Neuron (in vitro differentiated cells): Measurements from ENCODE around the gene KIF14.
"Not testable (repeated sequence)": the region's sequence is repeated elsewhere in the genome, so short reads cannot be mapped to it uniquely, and the experiment has no call there.

ENCODE experiments used
- H2AFZ ChIP-seq: one replicate; pipeline ENCODE4 v1.6.1; 2013; ENCODE audit warnings: low read depth, mild to moderate bottlenecking, inconsistent platforms, low read length, moderate library complexity
- H3K27me3 ChIP-seq: one replicate; pipeline ENCODE4 v1.6.1; 2013; ENCODE audit warnings: low read length; ENCODE audit not compliant: insufficient read depth
- H3K36me3 ChIP-seq: one replicate; pipeline ENCODE4 v1.6.1; 2013; ENCODE audit warnings: low read length; ENCODE audit not compliant: insufficient read depth
- H3K4me1 ChIP-seq: one replicate; pipeline ENCODE4 v1.6.1; 2013; ENCODE audit warnings: low read length; ENCODE audit not compliant: insufficient read depth
- H3K4me3 ChIP-seq: 2 replicates; pipeline ENCODE4 v1.5.1; 2013; ENCODE audit warnings: mild to moderate bottlenecking, low read length, moderate library complexity
- H3K9me3 ChIP-seq: one replicate; pipeline ENCODE4 v1.6.1; 2013; ENCODE audit warnings: low read length

Gene KIF14

GRCh38 chr1:200524551-200524950 is 96.0 kb downstream of the KIF14 start:
- H3K4me1 ChIP-seq, H3K27me3 ChIP-seq, H2AFZ ChIP-seq, H3K9me3 ChIP-seq, H3K36me3 ChIP-seq, H3K4me3 ChIP-seq: not testable (repeated sequence)

GRCh38 chr1:200524092-200524491 is 96.5 kb downstream of the KIF14 start:
- H3K9me3 ChIP-seq: no peaks in the 10 kb centered on the region
- H3K4me1 ChIP-seq: peaks cover 3% of the 10 kb centered on the region
- no peak overlapping the region for H3K4me3 ChIP-seq
- no peaks in the 10 kb centered on the region for H3K36me3 ChIP-seq
- H3K27me3 ChIP-seq: no peaks in the 10 kb centered on the region
- no peak overlapping the region for H2AFZ ChIP-seq

- Histone ChIP-seq H3K9me3 (no peaks in the 10 kb centered on the region), H3K36me3 (no peaks in the 10 kb centered on the region), H3K27me3 (no peaks in the 10 kb centered on the region), H3K4me3 (no peak overlapping the region), H3K4me1 (peaks cover 3% of the 10 kb centered on the region), H2AFZ (no peak overlapping the region)
These were observed 99.8 kb downstream of the KIF14 start for GRCh38 chr1:200520735-200521134.

GRCh38 chr1:200518524-200518923 is 102.0 kb downstream of the KIF14 start:
- no peak overlapping the region for H3K4me3 ChIP-seq
- H3K36me3 ChIP-seq: no peaks in the 10 kb centered on the region
- H3K27me3 ChIP-seq: no peaks in the 10 kb centered on the region
- H2AFZ ChIP-seq: no peak overlapping the region
- no peaks in the 10 kb centered on the region for H3K9me3 ChIP-seq
- H3K4me1 ChIP-seq: no peaks in the 10 kb centered on the region

GRCh38 chr1:200512191-200512590 is 108.4 kb downstream of the KIF14 start:
- Histone ChIP-seq H3K36me3 (no peaks in the 10 kb centered on the region), H3K27me3 (no peaks in the 10 kb centered on the region), H3K4me3 (no peak overlapping the region), H2AFZ (no peak overlapping the region), H3K9me3 (no peaks in the 10 kb centered on the region), H3K4me1 (no peaks in the 10 kb centered on the region)

GRCh38 chr1:200510228-200510623 is 110.3 kb downstream of the KIF14 start:
- H3K36me3 ChIP-seq: no peaks in the 10 kb centered on the region
- peak overlapping the region; percentile 83 for H2AFZ ChIP-seq
- no peaks in the 10 kb centered on the region for H3K9me3 ChIP-seq

GRCh38 chr1:200506471-200506870 is 114.1 kb downstream of the KIF14 start:
- H3K36me3 ChIP-seq: no peaks in the 10 kb centered on the region
- H3K4me3 ChIP-seq: no peak overlapping the region
- no peak overlapping the region for H2AFZ ChIP-seq
- H3K9me3 ChIP-seq: no peaks in the 10 kb centered on the region
- H3K27me3 ChIP-seq: no peaks in the 10 kb centered on the region
- H3K4me1 ChIP-seq: no peaks in the 10 kb centered on the region

More at GRCh38 chr1:200510228-200510623, 110.3 kb downstream of the KIF14 start:
- Histone ChIP-seq H3K27me3 (no peaks in the 10 kb centered on the region), H3K4me1 (no peaks in the 10 kb centered on the region), H3K4me3 (no peak overlapping the region)

- Histone ChIP-seq H2AFZ (no peak overlapping the region), H3K4me3 (no peak overlapping the region), H3K27me3 (no peaks in the 10 kb centered on the region), H3K36me3 (no peaks in the 10 kb centered on the region), H3K9me3 (no peaks in the 10 kb centered on the region), H3K4me1 (no peaks in the 10 kb centered on the region)
These were observed 115.3 kb downstream of the KIF14 start for GRCh38 chr1:200505257-200505656.
